Mucosa of descending colon (tissue), 3 donors: ENCODE data around the gene SASH1. TPM values are rescaled to one million over a fixed set of nuclear protein-coding genes. Genes with fewer than 3 reads are reported as not detected.

Source experiments
- ATAC-seq: fragments of 200-7000 bp; cut with Tn5 transposase; one replicate; pipeline ENCODE4 v1.9.1; 2020; ENCODE audit warnings: mild to moderate bottlenecking, moderate library complexity
- DNase-seq, 3 donors: peaks; one replicate each; pipeline ENCODE4 v3.0.0-alpha.2; 2020
- H3K36me3 ChIP-seq: fragments of 200-600 bp; one replicate; pipeline ENCODE4 v1.8.0; 2021; ENCODE audit warnings: low read depth, mild to moderate bottlenecking
- H3K4me1 ChIP-seq: fragments of 200-600 bp; one replicate; pipeline ENCODE4 v1.8.0; 2021; ENCODE audit warnings: low read depth, mild to moderate bottlenecking
- H3K4me3 ChIP-seq: fragments of 200-600 bp; one replicate; pipeline ENCODE4 v1.8.0; 2021; ENCODE audit warnings: mild to moderate bottlenecking
- H3K9me3 ChIP-seq: fragments of 200-600 bp; one replicate; pipeline ENCODE4 v1.8.0; 2021; ENCODE audit warnings: mild to moderate bottlenecking
- intact Hi-C, 2 donors: fragments of 100-400 bp; cut with DNase I in 1 of 2; cut with micrococcal nuclease in 1 of 2; formaldehyde crosslinking; loops; one replicate each; pipeline versions ENCODE4 v1.11.0 to v1.11.1; 2022; cut with DNase I, micrococcal nuclease
- total RNA-seq, 3 donors: library from RNA; stranded (reverse); fragmentation: NEBNext Ultra II Directional in 2 of 3; extraction: Animal tissue kit (Norgen Biotek cat#: 25700) in 2 of 3; gene quantifications; one replicate each; pipeline versions ENCODE4 v1.2.1 to v1.2.4, GENCODE V29; 2021 to 2023
- TF ChIP-seq, protein P1 (sequence below): fragments of 200-600 bp; IDR thresholded peaks from one replicate; pipeline ENCODE4 v1.8.0; 2022; ENCODE audit warnings: antibody characterized with exemption, mild to moderate bottlenecking
- donor health status: DM: no; HTN: no; CAD: no; lungs with moderate emphysema.
- donor health status: DM: no; HTN: no; CAD: no.
- donor health status: DM: no; HTN: yes; CAD: no.

SASH1 gene
- total RNA-seq, 3 donors from 2014 or later: 20.5 to 47.3 (median 22.9) TPM

DNA sequence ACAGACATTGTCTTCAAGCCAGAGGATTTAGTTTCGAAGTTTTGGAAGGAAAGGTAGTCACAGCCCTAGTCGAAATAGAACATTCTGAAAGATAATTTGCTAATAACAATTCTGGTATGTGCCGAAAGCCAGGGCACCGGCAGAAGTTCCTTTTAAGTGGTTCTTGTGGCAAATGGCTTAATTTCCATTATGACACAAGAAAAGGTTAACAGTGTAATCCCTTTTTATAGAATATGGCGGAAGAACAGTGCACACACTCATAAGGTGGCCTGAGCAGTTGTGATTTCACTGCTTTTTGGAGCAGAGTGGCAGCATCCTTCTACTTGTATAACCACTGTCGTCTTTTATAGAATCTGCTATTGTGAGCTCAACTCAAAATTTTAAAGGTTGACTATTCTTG lies 152.4 kb downstream of the SASH1 start:
- Histone ChIP-seq H3K9me3 (no peaks in the 10 kb centered on the region), H3K36me3 (no peaks in the 10 kb centered on the region), H3K4me3 (no peak overlapping the region), H3K4me1 (no peaks in the 10 kb centered on the region)
- intact Hi-C loops: no loop called here
- TF ChIP-seq, protein P1, sequence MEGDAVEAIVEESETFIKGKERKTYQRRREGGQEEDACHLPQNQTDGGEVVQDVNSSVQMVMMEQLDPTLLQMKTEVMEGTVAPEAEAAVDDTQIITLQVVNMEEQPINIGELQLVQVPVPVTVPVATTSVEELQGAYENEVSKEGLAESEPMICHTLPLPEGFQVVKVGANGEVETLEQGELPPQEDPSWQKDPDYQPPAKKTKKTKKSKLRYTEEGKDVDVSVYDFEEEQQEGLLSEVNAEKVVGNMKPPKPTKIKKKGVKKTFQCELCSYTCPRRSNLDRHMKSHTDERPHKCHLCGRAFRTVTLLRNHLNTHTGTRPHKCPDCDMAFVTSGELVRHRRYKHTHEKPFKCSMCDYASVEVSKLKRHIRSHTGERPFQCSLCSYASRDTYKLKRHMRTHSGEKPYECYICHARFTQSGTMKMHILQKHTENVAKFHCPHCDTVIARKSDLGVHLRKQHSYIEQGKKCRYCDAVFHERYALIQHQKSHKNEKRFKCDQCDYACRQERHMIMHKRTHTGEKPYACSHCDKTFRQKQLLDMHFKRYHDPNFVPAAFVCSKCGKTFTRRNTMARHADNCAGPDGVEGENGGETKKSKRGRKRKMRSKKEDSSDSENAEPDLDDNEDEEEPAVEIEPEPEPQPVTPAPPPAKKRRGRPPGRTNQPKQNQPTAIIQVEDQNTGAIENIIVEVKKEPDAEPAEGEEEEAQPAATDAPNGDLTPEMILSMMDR: no peak
- ATAC-seq: no peak
- DNase-seq: no peak

DNA sequence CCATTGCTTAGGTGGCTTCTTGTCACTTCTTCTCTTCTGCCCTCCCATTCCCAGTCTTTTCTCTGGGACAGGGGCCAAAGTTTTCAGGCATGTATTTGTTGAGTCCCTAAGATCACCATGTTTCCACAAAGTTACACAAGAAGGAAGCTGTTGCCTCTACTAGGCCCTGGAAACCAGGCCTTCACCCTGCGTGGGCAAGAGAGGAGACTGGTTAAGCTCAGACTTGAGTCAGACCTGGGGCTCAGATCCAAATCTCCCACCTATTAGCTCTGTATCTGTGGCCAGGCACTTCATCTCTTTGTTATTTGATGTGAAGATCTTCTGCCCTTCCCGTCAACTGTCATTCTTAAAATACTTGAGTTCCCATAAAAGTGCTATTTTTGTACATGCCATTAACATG lies 154.6 kb downstream of the SASH1 start:
- Histone ChIP-seq H3K4me1 (no peaks in the 10 kb centered on the region), H3K36me3 (no peaks in the 10 kb centered on the region), H3K9me3 (no peaks in the 10 kb centered on the region), H3K4me3 (no peak overlapping the region)
- no peak for ATAC-seq
- no peak for DNase-seq
- TF ChIP-seq, protein P1: no peak
- intact Hi-C loops: no loop called here

DNA sequence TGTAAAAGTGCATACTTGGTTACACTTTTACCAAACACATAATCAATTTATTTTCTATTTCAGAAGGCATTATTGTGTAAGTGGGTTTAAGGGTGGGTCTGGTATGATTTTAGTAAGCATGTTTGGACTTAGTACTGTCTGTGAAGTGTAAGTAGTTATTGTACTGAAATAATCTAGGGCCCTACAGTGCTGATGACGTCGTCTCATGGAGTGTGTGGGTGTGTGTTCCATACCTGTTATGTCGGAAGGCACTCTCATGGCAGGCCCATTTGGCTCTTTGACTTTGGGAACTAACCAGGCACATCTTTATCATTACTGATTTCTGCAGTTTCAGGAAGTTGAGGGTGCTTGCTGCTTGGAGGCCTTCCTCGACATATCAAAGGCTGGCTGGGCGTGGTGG lies 155.1 kb downstream of the SASH1 start:
- no peaks in the 10 kb centered on the region for H3K4me1 ChIP-seq
- intact Hi-C loops: no loop called here
- TF ChIP-seq, protein P1: no peak
- no peak overlapping the region for H3K4me3 ChIP-seq
- ATAC-seq (no peak), DNase-seq (no peak)
- H3K9me3 ChIP-seq: no peaks in the 10 kb centered on the region
- H3K36me3 ChIP-seq: no peaks in the 10 kb centered on the region

DNA sequence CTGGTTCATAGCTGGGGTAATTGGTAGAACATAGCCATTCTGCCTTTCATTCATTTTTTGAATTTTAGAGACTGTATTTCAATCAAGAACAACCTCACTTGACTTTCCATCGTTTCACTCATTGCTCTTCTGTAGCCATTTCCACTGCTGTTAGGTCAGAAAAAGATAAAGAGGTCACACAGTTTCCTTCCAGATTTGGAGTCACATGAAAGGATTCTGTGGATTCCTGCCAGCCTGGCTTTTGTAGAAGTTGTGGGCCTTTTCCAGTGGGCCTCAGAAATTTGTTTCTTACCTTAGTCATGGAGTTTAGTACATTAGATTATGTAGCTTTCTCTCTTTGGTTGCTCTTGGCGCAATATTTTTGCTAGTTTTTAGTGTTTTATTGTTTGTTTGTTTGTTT lies 157.8 kb downstream of the SASH1 start:
- no peak for ATAC-seq

DNA sequence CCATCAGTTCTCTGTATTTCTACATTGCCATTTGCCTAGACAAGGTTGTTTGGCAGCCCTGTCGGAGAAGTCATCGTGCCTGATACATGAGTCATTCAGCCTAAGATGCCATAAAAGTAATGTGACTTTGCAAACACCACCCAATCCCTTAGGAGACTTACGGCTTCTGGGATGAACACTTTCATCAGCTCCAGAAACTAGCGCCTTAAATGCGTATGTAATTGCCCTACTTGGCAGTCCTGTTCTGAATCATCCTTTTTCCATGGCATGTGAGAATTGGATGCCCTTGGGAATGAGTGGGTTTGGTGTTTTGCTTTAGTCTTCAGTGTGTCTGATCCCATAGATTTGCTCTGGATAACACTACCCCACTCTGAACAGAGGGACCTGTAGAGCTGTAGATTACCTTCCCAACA lies 158.5 kb downstream of the SASH1 start:
- intact Hi-C loops: no loop called here
- no peaks in the 10 kb centered on the region for H3K36me3 ChIP-seq
- H3K9me3 ChIP-seq: no peaks in the 10 kb centered on the region
- TF ChIP-seq, protein P1: no peak
- ATAC-seq (peak; percentile 93), DNase-seq (peak in 1 of 3 donors; percentile 40)
- no peaks in the 10 kb centered on the region for H3K4me1 ChIP-seq
- no peak overlapping the region for H3K4me3 ChIP-seq

More for the DNA sequence above, 157.8 kb downstream of the SASH1 start:
- Histone ChIP-seq H3K4me1 (no peaks in the 10 kb centered on the region), H3K36me3 (no peaks in the 10 kb centered on the region), H3K4me3 (no peak overlapping the region), H3K9me3 (no peaks in the 10 kb centered on the region)
- DNase-seq: no peak
- TF ChIP-seq, protein P1: no peak
- intact Hi-C loops: no loop called here
